Fibroblast of the conjunctiva (primary cell): ENCODE measurements around the gene C10orf120.
A peak's percentile ranks its signal among the peaks of the same experiment; 100 is the strongest.

Source experiments
- DNase-seq: peaks from one replicate; pipeline ENCODE4 v3.0.0-alpha.2; 2010; ENCODE audit warnings: low read depth

C10orf120 gene

GRCh38 chr10:122703483-122704448 lies 4.1 kb upstream of the C10orf120 start:
- DNase-seq, result peak; percentile 16

- no peak for DNase-seq
Observed at GRCh38 chr10:122702275-122702674, 2.6 kb upstream of the C10orf120 start.

- no peak for DNase-seq
Observed at GRCh38 chr10:122701652-122702051, 2.0 kb upstream of the C10orf120 start.

- DNase-seq, result no peak
Observed at GRCh38 chr10:122696687-122697086, 3.0 kb downstream of the C10orf120 start.

- no peak for DNase-seq
Observed at GRCh38 chr10:122692744-122693143, 6.9 kb downstream of the C10orf120 start.

- no peak for DNase-seq
Observed at GRCh38 chr10:122689146-122689820, 10.4 kb downstream of the C10orf120 start.

GRCh38 chr10:122688293-122688989 lies 11.2 kb downstream of the C10orf120 start:
- DNase-seq, result no peak

GRCh38 chr10:122682522-122682921 lies 17.1 kb downstream of the C10orf120 start:
- no peak for DNase-seq

- DNase-seq, result no peak
Observed at GRCh38 chr10:122678266-122678665, 21.4 kb downstream of the C10orf120 start.

GRCh38 chr10:122675278-122675677 lies 24.4 kb downstream of the C10orf120 start:
- DNase-seq, result no peak

GRCh38 chr10:122674781-122675180 lies 24.9 kb downstream of the C10orf120 start:
- DNase-seq, result no peak

GRCh38 chr10:122673731-122674130 lies 25.9 kb downstream of the C10orf120 start:
- no peak for DNase-seq

- DNase-seq, result no peak
Observed at GRCh38 chr10:122673269-122673668, 26.4 kb downstream of the C10orf120 start.

- no peak for DNase-seq
Observed at GRCh38 chr10:122672655-122673054, 27.0 kb downstream of the C10orf120 start.

- DNase-seq, result no peak
Observed at GRCh38 chr10:122671355-122671754, 28.3 kb downstream of the C10orf120 start.

GRCh38 chr10:122669842-122670241 lies 29.8 kb downstream of the C10orf120 start:
- DNase-seq, result no peak

- no peak for DNase-seq
Observed at GRCh38 chr10:122669045-122669444, 30.6 kb downstream of the C10orf120 start.

GRCh38 chr10:122665946-122666345 lies 33.7 kb downstream of the C10orf120 start:
- DNase-seq, result no peak

- no peak for DNase-seq
Observed at GRCh38 chr10:122665329-122665860, 34.3 kb downstream of the C10orf120 start.

GRCh38 chr10:122664501-122664900 lies 35.1 kb downstream of the C10orf120 start:
- DNase-seq, result no peak

- DNase-seq, result no peak
Observed at GRCh38 chr10:122663516-122664130, 36.0 kb downstream of the C10orf120 start.

- DNase-seq, result no peak
Observed at GRCh38 chr10:122662231-122662630, 37.4 kb downstream of the C10orf120 start.
